Natural killer cell (primary cell): ENCODE measurements around the gene CTTN. TPM values are rescaled to one million over a fixed set of nuclear protein-coding genes. Genes with fewer than 3 reads are reported as not detected.

Experiments used
- ATAC-seq, 3 donors: fragments of 150-1000 bp in 2 of 3; fragments of 200-7000 bp in 1 of 3; cut with Tn5 transposase; 1 replicate in 1 of 3; 2 replicates in 2 of 3; pipeline ENCODE4 v1.10.0; 2021; ENCODE audit warnings: mild to moderate bottlenecking in 2 of 3, moderate library complexity in 2 of 3
- DNase-seq, 2 donors: peaks; one replicate each; pipeline versions ENCODE4 v3.0.0 to v3.0.0-alpha.2; 2013 to 2021; ENCODE audit warnings: mixed read lengths in 1 of 2
- H3K27ac ChIP-seq: one replicate; pipeline ENCODE4 v1.5.1; 2013; ENCODE audit warnings: mild to moderate bottlenecking, low read length
- H3K27me3 ChIP-seq: one replicate; pipeline ENCODE4 v1.6.1; 2013; ENCODE audit warnings: low read length; ENCODE audit not compliant: control insufficient read depth, insufficient read depth
- H3K36me3 ChIP-seq: one replicate; pipeline ENCODE4 v1.6.1; 2013; ENCODE audit warnings: low read length; ENCODE audit not compliant: control insufficient read depth, insufficient read depth
- H3K4me1 ChIP-seq: one replicate; pipeline ENCODE4 v1.6.1; 2013; ENCODE audit warnings: low read length; ENCODE audit not compliant: control insufficient read depth, insufficient read depth
- H3K4me3 ChIP-seq: one replicate; pipeline ENCODE4 v1.5.1; 2013; ENCODE audit warnings: low read length
- H3K9me3 ChIP-seq: one replicate; pipeline ENCODE4 v1.6.1; 2013; ENCODE audit warnings: low read length; ENCODE audit not compliant: control insufficient read depth, insufficient read depth
- H3K27ac Mint-ChIP-seq, 2 donors: one replicate each; pipeline ENCODE4 v1.8.0; 2022; ENCODE audit warnings: mild to moderate bottlenecking in 2 of 2, mixed read lengths in 2 of 2, moderate library complexity in 1 of 2
- H3K27me3 Mint-ChIP-seq, 2 donors: one replicate each; pipeline ENCODE4 v1.8.0; 2022; ENCODE audit warnings: low read depth in 2 of 2, mixed read lengths in 2 of 2
- H3K36me3 Mint-ChIP-seq: one replicate; pipeline ENCODE4 v1.8.0; 2022; ENCODE audit warnings: mixed read lengths
- H3K4me1 Mint-ChIP-seq, 2 donors: one replicate each; pipeline ENCODE4 v1.8.0; 2022; ENCODE audit warnings: mixed read lengths in 2 of 2
- H3K4me3 Mint-ChIP-seq: one replicate; pipeline ENCODE4 v1.8.0; 2022; ENCODE audit warnings: mild to moderate bottlenecking, moderate library complexity, mixed read lengths
- H3K9me3 Mint-ChIP-seq, 2 donors: one replicate each; pipeline ENCODE4 v1.8.0; 2022; ENCODE audit warnings: mixed read lengths in 2 of 2
- WGBS: methylation state at CpG from one replicate; pipeline ENCODE4 v1.1.7; 2013; ENCODE audit warnings: missing lambda C conversion rate; ENCODE audit not compliant: insufficient coverage; 5-methylcytosine and 5-hydroxymethylcytosine counted together
- intact Hi-C: fragments of 100-400 bp; cut with micrococcal nuclease; formaldehyde crosslinking; loops from one replicate; pipeline ENCODE4 v1.14.2; 2022
- total RNA-seq, 4 donors: library from RNA; stranded (reverse); fragments of 120-200 nt in 1 of 4; gene quantifications; one replicate each; pipeline versions ENCODE4 v1.2.3 to v1.2.4, GENCODE V29; 2013 to 2022
- TF ChIP-seq, protein P1 (sequence below): fragments of 200-600 bp; IDR thresholded peaks from one replicate; pipeline ENCODE4 v1.8.0; 2022; ENCODE audit warnings: antibody characterized with exemption

Gene CTTN
- total RNA-seq, 3 donors from 2014 or later (not counting 1 experiment from before 2014, with no cell fraction given) = 0.59 to 5.8 (median 1.8) TPM

DNA sequence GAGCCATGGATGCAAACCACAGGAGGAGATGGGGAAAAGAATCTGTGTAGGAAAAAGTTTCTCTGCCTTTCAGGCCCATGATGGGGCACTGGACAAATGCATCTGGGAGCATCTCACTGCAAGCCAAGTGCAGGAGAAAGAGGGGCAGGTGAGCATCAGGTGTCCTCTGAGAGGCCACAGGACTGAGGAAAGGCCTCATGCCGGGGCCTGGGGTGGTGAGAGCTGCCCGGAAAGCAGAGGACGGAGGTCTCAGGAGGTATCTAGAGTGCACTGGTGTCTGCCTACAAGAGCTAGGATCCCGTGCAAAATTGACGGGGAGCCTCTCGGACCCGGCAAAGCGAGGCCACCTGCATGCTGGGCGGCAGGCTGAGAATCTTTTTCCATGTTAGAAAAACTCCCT, 73.9 kb downstream of the CTTN start:
- Histone ChIP-seq H3K36me3 (no peaks in the 10 kb centered on the region), H3K27me3 (no peaks in the 10 kb centered on the region), H3K9me3 (no peaks in the 10 kb centered on the region), H3K4me3 (no peak overlapping the region), H3K4me1 (no peaks in the 10 kb centered on the region), H3K27ac (no peak overlapping the region)
- Mint-ChIP-seq H3K36me3 (no peaks in the 10 kb centered on the region), H3K4me1 (no peaks in the 10 kb centered on the region), H3K27ac (no peak overlapping the region), H3K4me3 (no peak overlapping the region), H3K27me3 (peaks cover 11 to 50% of the 10 kb centered on the region in 2 donors), H3K9me3 (no peaks in the 10 kb centered on the region)
- intact Hi-C loops = loop anchor here (10.0 kb wide), 1 partner anchor 557 kb away; no protein-coding TSS in a partner anchor
- DNase-seq (no peak), ATAC-seq (no peak)
- 92% methylated on average over 9 of the region's 9 CpGs for WGBS
- TF ChIP-seq, protein P1, sequence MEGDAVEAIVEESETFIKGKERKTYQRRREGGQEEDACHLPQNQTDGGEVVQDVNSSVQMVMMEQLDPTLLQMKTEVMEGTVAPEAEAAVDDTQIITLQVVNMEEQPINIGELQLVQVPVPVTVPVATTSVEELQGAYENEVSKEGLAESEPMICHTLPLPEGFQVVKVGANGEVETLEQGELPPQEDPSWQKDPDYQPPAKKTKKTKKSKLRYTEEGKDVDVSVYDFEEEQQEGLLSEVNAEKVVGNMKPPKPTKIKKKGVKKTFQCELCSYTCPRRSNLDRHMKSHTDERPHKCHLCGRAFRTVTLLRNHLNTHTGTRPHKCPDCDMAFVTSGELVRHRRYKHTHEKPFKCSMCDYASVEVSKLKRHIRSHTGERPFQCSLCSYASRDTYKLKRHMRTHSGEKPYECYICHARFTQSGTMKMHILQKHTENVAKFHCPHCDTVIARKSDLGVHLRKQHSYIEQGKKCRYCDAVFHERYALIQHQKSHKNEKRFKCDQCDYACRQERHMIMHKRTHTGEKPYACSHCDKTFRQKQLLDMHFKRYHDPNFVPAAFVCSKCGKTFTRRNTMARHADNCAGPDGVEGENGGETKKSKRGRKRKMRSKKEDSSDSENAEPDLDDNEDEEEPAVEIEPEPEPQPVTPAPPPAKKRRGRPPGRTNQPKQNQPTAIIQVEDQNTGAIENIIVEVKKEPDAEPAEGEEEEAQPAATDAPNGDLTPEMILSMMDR = no peak

DNA sequence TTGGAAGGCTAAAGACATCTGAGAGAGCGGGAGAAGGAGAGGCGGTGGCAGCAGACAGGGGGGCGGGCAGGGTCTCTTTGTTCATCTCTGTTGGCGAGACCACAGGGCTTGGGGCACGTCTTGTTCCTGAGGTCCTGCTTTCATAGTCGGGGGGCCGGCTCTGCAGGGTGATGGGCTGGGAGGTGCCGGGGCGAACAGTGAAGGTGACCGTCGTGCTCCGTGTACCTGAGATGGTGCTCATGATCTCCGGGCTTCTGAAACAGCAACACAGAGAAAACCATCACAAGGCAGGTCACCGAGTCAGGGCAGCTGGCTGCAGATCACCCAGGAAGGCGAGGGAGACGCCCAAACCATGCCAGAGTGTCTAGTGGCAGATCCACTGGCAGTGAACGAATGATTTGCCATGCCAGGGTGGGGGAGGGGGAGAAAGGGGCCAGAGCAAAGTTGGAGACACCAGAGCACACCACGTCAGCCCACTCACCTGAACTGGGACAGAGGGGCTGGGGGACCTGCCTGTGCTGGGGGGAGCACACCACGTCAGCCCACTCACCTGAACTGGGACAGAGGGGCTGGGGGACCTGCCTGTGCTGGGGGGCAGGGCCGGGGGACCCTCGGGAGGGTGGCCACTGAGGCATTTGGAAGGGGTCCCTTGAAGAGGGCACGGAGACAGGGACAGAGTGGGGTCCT, 75.0 kb downstream of the CTTN start:
- intact Hi-C loops = loop anchor here (10.0 kb wide), 1 partner anchor 559 kb away; no protein-coding TSS in a partner anchor
- no peaks in the 10 kb centered on the region for H3K9me3 ChIP-seq
- WGBS = 88% methylated on average over 22 of the region's 22 CpGs
- no peaks in the 10 kb centered on the region for H3K27me3 ChIP-seq
- H3K27ac ChIP-seq = no peak overlapping the region
- TF ChIP-seq, protein P1 = no peak
- H3K36me3 ChIP-seq = no peaks in the 10 kb centered on the region
- peaks cover 11 to 43% of the 10 kb centered on the region in 2 donors for H3K27me3 Mint-ChIP-seq
- H3K4me3 Mint-ChIP-seq = no peak overlapping the region
- DNase-seq = no peak
- H3K4me3 ChIP-seq = no peak overlapping the region
- ATAC-seq = no peak
- H3K27ac Mint-ChIP-seq = no peak overlapping the region
- H3K4me1 Mint-ChIP-seq = no peaks in the 10 kb centered on the region
- H3K4me1 ChIP-seq = no peaks in the 10 kb centered on the region
- H3K9me3 Mint-ChIP-seq = no peaks in the 10 kb centered on the region
- no peaks in the 10 kb centered on the region for H3K36me3 Mint-ChIP-seq

DNA sequence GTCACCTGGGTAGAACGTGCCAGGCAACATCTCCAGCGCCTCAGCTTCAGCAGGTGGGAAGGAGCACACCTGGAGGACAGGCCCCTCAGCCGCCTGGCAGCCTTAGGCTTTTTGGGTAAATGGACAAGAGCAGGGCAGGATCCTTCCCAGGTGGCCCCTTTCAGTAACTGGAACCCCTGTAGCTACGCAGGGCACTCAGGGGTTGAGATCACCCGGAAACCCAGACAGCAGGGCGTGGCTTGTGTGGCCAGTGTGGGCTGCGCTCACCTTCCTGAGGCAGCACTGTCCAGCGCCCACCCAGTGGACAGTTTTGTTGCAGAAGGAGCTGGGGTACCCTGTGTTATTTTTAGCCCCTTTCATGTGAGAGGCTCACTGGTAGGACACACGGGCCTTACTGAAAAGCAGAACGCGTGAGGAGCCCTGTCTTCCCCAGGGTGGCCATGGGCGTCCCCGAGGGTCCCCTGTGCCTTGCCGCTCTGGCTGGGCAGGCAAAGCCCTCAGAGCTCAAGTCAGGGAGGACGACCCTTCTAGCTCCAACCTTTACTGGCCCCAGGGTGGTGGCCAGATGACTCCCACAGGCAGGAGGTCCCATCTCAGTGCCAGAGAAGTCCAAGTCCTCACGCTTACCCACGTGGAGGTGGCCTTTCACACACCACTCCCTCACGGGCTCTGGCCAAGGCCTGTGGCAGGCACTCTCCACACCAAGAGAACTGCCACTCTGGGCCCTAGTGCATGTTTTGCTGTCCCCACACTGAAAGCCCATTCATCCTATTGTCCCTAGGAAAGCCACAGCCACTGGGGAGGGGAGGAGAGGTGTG, 75.8 kb downstream of the CTTN start:
- DNase-seq = no peak
- ATAC-seq = no peak
- peaks cover 8 to 35% of the 10 kb centered on the region in 2 donors for H3K27me3 Mint-ChIP-seq
- 85% methylated on average over 18 of the region's 18 CpGs for WGBS
- no peaks in the 10 kb centered on the region for H3K4me1 ChIP-seq
- no peaks in the 10 kb centered on the region for H3K36me3 Mint-ChIP-seq
- TF ChIP-seq, protein P1 = no peak
- no peaks in the 10 kb centered on the region for H3K36me3 ChIP-seq
- no peaks in the 10 kb centered on the region for H3K9me3 Mint-ChIP-seq
- H3K4me1 Mint-ChIP-seq = no peaks in the 10 kb centered on the region
- H3K9me3 ChIP-seq = no peaks in the 10 kb centered on the region
- no peak overlapping the region for H3K4me3 ChIP-seq
- no peak overlapping the region for H3K4me3 Mint-ChIP-seq
- H3K27me3 ChIP-seq = no peaks in the 10 kb centered on the region
- H3K27ac ChIP-seq = no peak overlapping the region
- intact Hi-C loops = loop anchor here (10.0 kb wide), 1 partner anchor 559 kb away; no protein-coding TSS in a partner anchor
- H3K27ac Mint-ChIP-seq = no peak overlapping the region
